ENCODE data around the gene HTR7. TPM values are rescaled to one million over a fixed set of nuclear protein-coding genes. Genes with fewer than 3 reads are reported as not detected.
A peak's percentile ranks its signal among the peaks of the same experiment; 100 is the strongest.
"Not testable (repeated sequence)": the region's sequence is repeated elsewhere in the genome, so short reads cannot be mapped to it uniquely, and the experiment has no call there.

Gene HTR7
- total RNA-seq, 1 donor from 2014 or later: 16.3 TPM

DNA sequence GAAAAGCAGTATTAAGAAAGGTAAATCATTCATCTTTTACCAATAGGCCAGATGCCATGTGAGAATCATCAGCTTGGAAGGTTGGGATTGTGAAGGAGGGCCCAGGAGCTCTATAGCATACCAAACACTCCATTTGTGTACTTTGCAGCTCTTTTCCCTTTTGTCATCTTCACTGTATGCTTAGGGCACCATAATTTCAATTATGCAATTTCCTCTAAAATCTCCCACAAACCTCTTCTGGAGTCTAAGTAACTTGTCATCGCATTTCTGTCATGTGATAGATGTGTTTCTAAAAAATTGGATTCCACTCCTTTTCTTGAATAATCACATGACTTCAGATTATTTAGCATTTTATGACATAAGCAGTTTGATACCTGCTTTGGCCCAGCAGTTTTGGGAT is 31.8 kb upstream of the HTR7 start:
- peaks cover 8% of the 10 kb centered on the region for H3K36me3 ChIP-seq (ENCODE audit: control insufficient read depth, insufficient read depth, low read length)

DNA sequence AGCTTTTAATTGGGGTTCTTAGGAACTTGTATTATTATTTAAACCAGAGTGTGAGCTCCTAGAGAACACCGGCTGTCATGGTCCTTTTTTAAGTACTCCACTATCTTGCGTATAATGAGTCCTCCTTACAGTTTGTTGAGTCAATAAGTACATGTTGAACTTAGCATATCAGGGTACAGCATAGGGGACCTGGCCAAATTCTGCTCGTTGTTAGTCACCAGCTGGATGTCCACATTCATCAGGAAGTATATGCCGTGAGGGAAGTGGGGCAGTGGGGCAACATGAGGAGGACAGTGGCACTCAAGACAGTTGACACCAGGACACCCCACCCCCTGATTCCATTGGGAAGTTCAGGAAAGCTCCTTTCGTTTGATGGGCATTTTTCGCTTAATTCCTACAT is 30.5 kb upstream of the HTR7 start:
- DNase-seq (ENCODE audit: low read depth) (no peak), FAIRE-seq (peak; percentile 47)
- peaks cover 6% of the 10 kb centered on the region for H3K36me3 ChIP-seq (ENCODE audit: control insufficient read depth, insufficient read depth, low read length)
- no peaks in the 10 kb centered on the region for H3K27me3 ChIP-seq (ENCODE audit: control insufficient read depth, insufficient read depth, low read length)
- H3K4me3 ChIP-seq (ENCODE audit: low read depth, low read length): no peak overlapping the region
- TF ChIP-seq, protein P1, sequence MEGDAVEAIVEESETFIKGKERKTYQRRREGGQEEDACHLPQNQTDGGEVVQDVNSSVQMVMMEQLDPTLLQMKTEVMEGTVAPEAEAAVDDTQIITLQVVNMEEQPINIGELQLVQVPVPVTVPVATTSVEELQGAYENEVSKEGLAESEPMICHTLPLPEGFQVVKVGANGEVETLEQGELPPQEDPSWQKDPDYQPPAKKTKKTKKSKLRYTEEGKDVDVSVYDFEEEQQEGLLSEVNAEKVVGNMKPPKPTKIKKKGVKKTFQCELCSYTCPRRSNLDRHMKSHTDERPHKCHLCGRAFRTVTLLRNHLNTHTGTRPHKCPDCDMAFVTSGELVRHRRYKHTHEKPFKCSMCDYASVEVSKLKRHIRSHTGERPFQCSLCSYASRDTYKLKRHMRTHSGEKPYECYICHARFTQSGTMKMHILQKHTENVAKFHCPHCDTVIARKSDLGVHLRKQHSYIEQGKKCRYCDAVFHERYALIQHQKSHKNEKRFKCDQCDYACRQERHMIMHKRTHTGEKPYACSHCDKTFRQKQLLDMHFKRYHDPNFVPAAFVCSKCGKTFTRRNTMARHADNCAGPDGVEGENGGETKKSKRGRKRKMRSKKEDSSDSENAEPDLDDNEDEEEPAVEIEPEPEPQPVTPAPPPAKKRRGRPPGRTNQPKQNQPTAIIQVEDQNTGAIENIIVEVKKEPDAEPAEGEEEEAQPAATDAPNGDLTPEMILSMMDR (IDR thresholded peaks at IDR 0.05; ENCODE audit: insufficient read depth, low read length, severe bottlenecking): no peak

More for the DNA sequence above, 31.8 kb upstream of the HTR7 start:
- TF ChIP-seq, protein P1 (IDR thresholded peaks at IDR 0.05; ENCODE audit: insufficient read depth, low read length, severe bottlenecking): no peak
- DNase-seq (ENCODE audit: low read depth) (no peak), FAIRE-seq (no peak)
- no peaks in the 10 kb centered on the region for H3K27me3 ChIP-seq (ENCODE audit: control insufficient read depth, insufficient read depth, low read length)
- H3K4me3 ChIP-seq (ENCODE audit: low read depth, low read length): no peak overlapping the region

DNA sequence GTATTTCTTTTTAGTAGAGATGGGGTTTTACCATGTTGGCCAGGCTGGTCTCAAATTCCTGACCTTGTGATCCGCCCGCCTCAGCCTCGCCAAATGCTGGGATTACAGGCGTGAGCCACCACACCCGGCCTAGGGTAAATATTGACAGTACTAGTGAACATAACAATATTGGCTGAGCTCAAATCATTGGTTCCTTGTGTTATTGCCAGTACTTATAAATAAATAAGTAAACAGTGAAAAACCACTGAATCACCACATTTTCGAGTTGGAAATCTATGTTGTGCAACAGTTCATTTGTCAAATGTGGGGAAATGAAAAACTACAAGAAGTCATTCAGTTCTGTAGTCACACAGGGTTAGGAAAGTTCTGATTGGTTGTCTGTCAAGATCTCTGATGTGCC is 29.7 kb upstream of the HTR7 start:
- TF ChIP-seq, protein P1 (IDR thresholded peaks at IDR 0.05; ENCODE audit: insufficient read depth, low read length, severe bottlenecking): no peak
- DNase-seq (ENCODE audit: low read depth) (peak; percentile 2), FAIRE-seq (no peak)
- Histone ChIP-seq H3K36me3 (ENCODE audit: control insufficient read depth, insufficient read depth, low read length) (peaks cover 6% of the 10 kb centered on the region), H3K4me3 (ENCODE audit: low read depth, low read length) (no peak overlapping the region), H3K27me3 (ENCODE audit: control insufficient read depth, insufficient read depth, low read length) (no peaks in the 10 kb centered on the region)

DNA sequence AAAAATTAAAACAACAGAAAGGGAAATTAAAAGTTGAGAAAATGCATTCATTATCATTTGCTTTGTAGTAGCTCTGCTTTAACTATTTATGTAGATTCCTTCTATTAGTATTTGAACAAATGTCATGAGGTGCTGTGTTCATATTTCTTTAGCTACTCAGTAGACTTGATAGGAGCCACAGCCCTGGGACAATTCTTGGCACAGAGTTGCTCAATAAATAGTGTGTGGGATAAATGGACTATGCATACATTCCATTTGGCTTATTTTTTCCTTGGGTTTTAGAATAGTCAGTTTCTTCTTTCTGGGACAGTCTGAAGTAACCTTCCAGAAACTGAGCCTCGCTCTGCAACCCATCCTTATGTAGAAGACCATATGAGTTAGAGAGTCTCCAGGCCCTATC is 27.3 kb upstream of the HTR7 start:
- no peak for FAIRE-seq
- peaks cover 3% of the 10 kb centered on the region for H3K36me3 ChIP-seq (ENCODE audit: control insufficient read depth, insufficient read depth, low read length)

DNA sequence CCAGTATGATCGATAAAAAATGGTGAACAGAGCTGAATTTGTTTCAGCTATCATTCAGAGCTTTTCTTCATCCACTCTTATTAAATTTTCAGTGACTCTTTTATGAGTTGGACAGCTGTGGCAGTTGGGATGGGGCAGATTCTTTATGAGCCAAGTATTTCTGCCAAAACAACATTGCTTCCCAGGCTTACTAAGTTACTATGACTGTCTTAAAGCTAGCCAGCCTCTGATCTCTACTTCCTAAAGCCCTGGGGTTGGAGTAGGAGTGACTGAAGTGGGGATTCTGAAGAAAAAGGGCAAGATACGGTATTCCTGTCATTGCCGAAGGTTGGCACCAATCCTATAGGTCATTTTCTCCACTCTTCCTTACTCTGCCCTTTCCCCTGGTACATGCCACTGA is 26.6 kb upstream of the HTR7 start:
- Histone ChIP-seq H3K4me3 (ENCODE audit: low read depth, low read length) (no peak overlapping the region), H3K27me3 (ENCODE audit: control insufficient read depth, insufficient read depth, low read length) (no peaks in the 10 kb centered on the region), H3K36me3 (ENCODE audit: control insufficient read depth, insufficient read depth, low read length) (peaks cover 5% of the 10 kb centered on the region)
- DNase-seq (ENCODE audit: low read depth) (no peak), FAIRE-seq (no peak)
- TF ChIP-seq, protein P1 (IDR thresholded peaks at IDR 0.05; ENCODE audit: insufficient read depth, low read length, severe bottlenecking): no peak

More for the DNA sequence above, 27.3 kb upstream of the HTR7 start:
- Histone ChIP-seq H3K27me3 (ENCODE audit: control insufficient read depth, insufficient read depth, low read length) (no peaks in the 10 kb centered on the region), H3K4me3 (ENCODE audit: low read depth, low read length) (no peak overlapping the region)
- no peak for DNase-seq (ENCODE audit: low read depth)
- TF ChIP-seq, protein P1 (IDR thresholded peaks at IDR 0.05; ENCODE audit: insufficient read depth, low read length, severe bottlenecking): no peak

DNA sequence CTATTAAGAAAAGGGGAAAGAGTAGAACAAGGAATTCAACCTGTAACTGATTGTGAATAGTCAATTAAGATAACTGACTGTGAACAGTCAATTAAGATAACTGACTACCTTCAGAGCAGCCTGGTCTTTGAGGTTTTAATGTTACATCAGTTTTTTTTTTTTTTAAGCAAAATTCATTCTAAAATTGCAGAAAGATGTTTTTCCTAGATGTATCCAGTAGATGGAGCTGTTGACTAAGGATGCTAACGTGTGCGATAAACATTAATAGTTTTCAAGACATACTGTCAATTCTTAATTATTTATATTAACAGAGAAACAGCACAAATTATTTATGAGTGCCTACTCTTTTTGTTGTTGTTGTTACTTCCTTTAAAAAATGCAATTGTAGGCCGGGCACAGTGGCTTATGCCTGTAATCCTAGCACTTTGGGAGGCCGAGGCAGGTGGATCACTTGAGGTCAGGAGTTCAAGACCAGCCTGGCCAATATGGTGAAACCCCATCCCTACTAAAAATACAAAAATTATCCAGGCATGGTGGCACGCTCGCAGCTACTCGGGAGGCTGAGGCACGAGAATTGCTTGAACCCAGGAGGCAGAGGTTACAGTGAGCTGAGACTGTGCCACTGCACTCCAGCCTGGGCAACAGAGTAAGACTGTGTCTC is 22.4 kb upstream of the HTR7 start:
- H3K27me3 ChIP-seq (ENCODE audit: control insufficient read depth, insufficient read depth, low read length); H3K4me3 ChIP-seq (ENCODE audit: low read depth, low read length); H3K36me3 ChIP-seq (ENCODE audit: control insufficient read depth, insufficient read depth, low read length); FAIRE-seq: not testable (repeated sequence)
- peak; percentile 49 for DNase-seq (ENCODE audit: low read depth)
- TF ChIP-seq, protein P1 (IDR thresholded peaks at IDR 0.05; ENCODE audit: insufficient read depth, low read length, severe bottlenecking): peak; percentile 43
